Measurements from ENCODE around the gene ORM2.

DNA sequence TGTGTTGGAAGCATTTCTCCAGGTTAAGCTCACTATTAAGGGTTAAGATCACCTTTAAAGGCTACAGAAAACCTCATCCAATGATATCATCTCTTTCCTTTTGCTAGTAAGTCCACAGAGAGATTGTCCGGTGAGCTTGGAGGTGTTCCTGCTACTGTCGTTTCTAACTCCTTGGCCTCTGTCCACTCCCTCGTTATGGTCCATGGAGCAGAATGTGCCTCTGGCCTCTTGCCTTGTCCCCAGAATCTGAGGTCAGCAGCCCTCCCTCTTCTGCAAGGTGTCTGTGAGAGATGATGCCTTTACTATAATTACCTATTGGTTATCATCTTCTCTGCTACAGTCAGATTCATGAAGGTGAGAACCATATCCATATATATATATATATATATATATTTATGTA, 15.0 kb downstream of the ORM2 start:
- TF ChIP-seq POLR2AphosphoS5 (IDR thresholded peaks at IDR 0.05; ENCODE audit: low read depth) = no peak
- TF ChIP-seq STAT1 (IDR thresholded peaks at IDR 0.05; ENCODE audit: unreplicated experiment) = no peak
- TF ChIP-seq, protein P1, sequence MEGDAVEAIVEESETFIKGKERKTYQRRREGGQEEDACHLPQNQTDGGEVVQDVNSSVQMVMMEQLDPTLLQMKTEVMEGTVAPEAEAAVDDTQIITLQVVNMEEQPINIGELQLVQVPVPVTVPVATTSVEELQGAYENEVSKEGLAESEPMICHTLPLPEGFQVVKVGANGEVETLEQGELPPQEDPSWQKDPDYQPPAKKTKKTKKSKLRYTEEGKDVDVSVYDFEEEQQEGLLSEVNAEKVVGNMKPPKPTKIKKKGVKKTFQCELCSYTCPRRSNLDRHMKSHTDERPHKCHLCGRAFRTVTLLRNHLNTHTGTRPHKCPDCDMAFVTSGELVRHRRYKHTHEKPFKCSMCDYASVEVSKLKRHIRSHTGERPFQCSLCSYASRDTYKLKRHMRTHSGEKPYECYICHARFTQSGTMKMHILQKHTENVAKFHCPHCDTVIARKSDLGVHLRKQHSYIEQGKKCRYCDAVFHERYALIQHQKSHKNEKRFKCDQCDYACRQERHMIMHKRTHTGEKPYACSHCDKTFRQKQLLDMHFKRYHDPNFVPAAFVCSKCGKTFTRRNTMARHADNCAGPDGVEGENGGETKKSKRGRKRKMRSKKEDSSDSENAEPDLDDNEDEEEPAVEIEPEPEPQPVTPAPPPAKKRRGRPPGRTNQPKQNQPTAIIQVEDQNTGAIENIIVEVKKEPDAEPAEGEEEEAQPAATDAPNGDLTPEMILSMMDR (conservative IDR thresholded peaks at IDR 0.05; ENCODE audit: low read depth in 2 of 2) = no peak
- no peak for TF ChIP-seq EZH2 (IDR thresholded peaks at IDR 0.05; ENCODE audit: low read depth, unreplicated experiment)
- TF ChIP-seq ZNF114 (CRISPR knock-in tag; IDR thresholded peaks at IDR 0.05) = no peak
- TF ChIP-seq EZH2phosphoT487 (IDR thresholded peaks at IDR 0.05; ENCODE audit: unreplicated experiment) = no peak
- TF ChIP-seq, protein P2, sequence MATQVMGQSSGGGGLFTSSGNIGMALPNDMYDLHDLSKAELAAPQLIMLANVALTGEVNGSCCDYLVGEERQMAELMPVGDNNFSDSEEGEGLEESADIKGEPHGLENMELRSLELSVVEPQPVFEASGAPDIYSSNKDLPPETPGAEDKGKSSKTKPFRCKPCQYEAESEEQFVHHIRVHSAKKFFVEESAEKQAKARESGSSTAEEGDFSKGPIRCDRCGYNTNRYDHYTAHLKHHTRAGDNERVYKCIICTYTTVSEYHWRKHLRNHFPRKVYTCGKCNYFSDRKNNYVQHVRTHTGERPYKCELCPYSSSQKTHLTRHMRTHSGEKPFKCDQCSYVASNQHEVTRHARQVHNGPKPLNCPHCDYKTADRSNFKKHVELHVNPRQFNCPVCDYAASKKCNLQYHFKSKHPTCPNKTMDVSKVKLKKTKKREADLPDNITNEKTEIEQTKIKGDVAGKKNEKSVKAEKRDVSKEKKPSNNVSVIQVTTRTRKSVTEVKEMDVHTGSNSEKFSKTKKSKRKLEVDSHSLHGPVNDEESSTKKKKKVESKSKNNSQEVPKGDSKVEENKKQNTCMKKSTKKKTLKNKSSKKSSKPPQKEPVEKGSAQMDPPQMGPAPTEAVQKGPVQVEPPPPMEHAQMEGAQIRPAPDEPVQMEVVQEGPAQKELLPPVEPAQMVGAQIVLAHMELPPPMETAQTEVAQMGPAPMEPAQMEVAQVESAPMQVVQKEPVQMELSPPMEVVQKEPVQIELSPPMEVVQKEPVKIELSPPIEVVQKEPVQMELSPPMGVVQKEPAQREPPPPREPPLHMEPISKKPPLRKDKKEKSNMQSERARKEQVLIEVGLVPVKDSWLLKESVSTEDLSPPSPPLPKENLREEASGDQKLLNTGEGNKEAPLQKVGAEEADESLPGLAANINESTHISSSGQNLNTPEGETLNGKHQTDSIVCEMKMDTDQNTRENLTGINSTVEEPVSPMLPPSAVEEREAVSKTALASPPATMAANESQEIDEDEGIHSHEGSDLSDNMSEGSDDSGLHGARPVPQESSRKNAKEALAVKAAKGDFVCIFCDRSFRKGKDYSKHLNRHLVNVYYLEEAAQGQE (IDR thresholded peaks at IDR 0.05; ENCODE audit: unreplicated experiment) = no peak
- no peak for TF ChIP-seq ETS1 (IDR thresholded peaks at IDR 0.05)
- TF ChIP-seq CREB1 (CRISPR knock-in tag; IDR thresholded peaks at IDR 0.05; ENCODE audit: low read depth) = no peak
- no peak for TF ChIP-seq JUNB (IDR thresholded peaks at IDR 0.05; ENCODE audit: unreplicated experiment)
- TF ChIP-seq NANOG (IDR thresholded peaks at IDR 0.05; ENCODE audit: borderline replicate concordance) = no peak
